ENCODE measurements around the gene FZR1.

- TF ChIP-seq EP300 (IDR thresholded peaks at IDR 0.05) (no peak), CTCF (IDR thresholded peaks at IDR 0.05) (no peak), POLR2A (IDR thresholded peaks at IDR 0.05) (no peak), POLR2AphosphoS5 (IDR thresholded peaks at IDR 0.05) (no peak)
These were observed 41.7 kb downstream of the FZR1 start for GRCh38 chr19:3547767-3548282.
